ENCODE results near the gene TENT4A.

Gene TENT4A

DNA sequence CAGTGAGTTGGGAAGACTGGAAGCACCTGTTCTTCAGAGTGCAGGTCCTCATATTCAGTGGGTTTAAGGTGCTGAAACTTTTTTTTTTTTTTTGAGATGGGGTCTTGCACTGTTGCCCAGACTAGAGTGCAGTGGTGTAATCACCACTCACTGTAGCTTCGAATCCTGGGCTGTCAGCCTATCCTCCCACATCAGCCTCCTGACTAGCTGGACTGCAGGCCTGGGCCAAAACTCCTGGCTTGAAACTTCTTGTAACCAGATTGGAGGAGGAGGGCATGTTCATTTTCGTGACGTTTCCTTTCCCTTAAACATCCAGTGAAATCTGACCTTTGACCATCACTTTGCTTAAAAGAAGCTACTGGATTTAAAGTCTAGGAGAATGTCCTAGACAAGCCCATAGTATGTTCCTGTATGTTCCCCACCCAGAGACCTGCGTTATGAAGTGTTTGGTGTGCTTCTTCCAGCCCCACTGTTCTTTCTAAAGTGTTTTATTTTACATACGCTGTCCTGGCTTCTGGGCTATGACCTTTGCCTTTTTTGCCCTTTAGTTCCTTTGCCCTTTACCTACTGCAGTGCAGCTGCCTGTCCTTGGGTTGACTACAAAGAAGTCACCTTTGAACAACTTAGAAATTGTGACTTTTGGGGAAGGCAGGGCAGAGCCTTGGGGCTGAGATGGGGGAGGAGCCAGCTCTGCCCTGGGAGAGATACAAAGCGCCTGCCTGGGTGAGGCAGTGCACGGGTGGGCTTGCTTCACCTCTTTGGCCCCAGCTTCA lies 18.4 kb downstream of the TENT4A start:
- Histone ChIP-seq H3K4me1 (ENCODE audit: low read depth, poor library complexity, severe bottlenecking) (peaks cover 88% of the 10 kb centered on the region), H3K79me2 (ENCODE audit: insufficient read depth, low read depth) (peaks cover 90% of the 10 kb centered on the region), H3K4me2 (peak overlapping the region; percentile 85; the same call in 1 of the 2 replicates)

DNA sequence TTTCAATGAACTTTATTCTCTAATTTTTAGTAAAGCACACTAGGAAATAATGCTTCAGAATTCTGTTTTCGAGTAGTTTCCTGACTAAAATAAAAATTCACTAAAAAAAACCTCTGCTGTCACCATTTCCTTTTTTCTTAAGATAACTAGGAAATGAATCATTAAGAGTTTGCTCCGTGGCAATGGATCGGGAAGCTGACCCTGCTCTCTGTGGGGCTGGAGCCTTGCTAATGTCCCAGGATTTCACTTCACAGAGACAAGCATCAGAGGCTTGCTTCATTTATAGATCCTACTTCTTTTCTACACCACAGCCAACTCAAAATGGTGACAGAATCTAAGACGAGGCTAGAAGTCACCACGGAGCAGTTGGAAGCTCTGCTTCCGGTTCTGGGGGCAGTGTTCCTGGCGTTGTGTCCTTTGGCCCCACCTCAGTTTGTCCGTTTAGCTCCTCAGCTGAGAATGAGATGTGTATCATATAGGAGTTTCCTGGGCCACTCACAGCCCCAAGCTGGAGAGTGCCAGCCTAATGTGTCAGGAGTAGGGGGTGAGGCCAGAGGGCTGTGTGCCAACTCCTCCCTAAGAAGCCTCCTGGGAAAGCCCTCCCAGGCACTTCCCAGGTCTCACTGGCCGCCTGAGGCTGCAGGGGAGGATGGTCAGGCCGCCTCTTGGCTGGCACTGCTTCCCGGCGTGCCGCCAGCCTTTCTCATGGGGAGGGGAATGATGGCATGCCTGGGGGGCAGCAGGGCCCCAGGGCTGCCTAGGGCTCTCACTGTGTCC lies 19.6 kb downstream of the TENT4A start:
- H3K27me3 ChIP-seq (ENCODE audit: insufficient read depth, low read depth) = no peaks in the 10 kb centered on the region
- no peak overlapping the region for H3K9ac ChIP-seq
- H3K79me2 ChIP-seq (ENCODE audit: insufficient read depth, low read depth) = peaks cover 88% of the 10 kb centered on the region
- H3K4me3 ChIP-seq (IDR thresholded peaks at IDR 0.05; ENCODE audit: insufficient read depth, low read depth, low read length) = no peak overlapping the region
- peaks cover 12% of the 10 kb centered on the region; the same call in 1 of the 2 replicates for H4K20me1 ChIP-seq (ENCODE audit: insufficient read depth)
- H2AFZ ChIP-seq (ENCODE audit: low read depth) = no peak overlapping the region
- TF ChIP-seq, protein P1, sequence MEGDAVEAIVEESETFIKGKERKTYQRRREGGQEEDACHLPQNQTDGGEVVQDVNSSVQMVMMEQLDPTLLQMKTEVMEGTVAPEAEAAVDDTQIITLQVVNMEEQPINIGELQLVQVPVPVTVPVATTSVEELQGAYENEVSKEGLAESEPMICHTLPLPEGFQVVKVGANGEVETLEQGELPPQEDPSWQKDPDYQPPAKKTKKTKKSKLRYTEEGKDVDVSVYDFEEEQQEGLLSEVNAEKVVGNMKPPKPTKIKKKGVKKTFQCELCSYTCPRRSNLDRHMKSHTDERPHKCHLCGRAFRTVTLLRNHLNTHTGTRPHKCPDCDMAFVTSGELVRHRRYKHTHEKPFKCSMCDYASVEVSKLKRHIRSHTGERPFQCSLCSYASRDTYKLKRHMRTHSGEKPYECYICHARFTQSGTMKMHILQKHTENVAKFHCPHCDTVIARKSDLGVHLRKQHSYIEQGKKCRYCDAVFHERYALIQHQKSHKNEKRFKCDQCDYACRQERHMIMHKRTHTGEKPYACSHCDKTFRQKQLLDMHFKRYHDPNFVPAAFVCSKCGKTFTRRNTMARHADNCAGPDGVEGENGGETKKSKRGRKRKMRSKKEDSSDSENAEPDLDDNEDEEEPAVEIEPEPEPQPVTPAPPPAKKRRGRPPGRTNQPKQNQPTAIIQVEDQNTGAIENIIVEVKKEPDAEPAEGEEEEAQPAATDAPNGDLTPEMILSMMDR (conservative IDR thresholded peaks at IDR 0.05; ENCODE audit: low read depth, low read length) = no peak
- peaks cover 88% of the 10 kb centered on the region for H3K4me1 ChIP-seq (ENCODE audit: low read depth, poor library complexity, severe bottlenecking)
- H3K4me2 ChIP-seq = no peak overlapping the region
- H3K36me3 ChIP-seq (ENCODE audit: insufficient read depth) = no peaks in the 10 kb centered on the region
- H3K27ac ChIP-seq = no peak overlapping the region

More for the DNA sequence above, 18.4 kb downstream of the TENT4A start:
- TF ChIP-seq, protein P1 (conservative IDR thresholded peaks at IDR 0.05; ENCODE audit: low read depth, low read length) = no peak
- Histone ChIP-seq H3K27ac (no peak overlapping the region), H4K20me1 (ENCODE audit: insufficient read depth) (peaks cover 12% of the 10 kb centered on the region; the same call in 1 of the 2 replicates), H3K27me3 (ENCODE audit: insufficient read depth, low read depth) (no peaks in the 10 kb centered on the region), H2AFZ (ENCODE audit: low read depth) (no peak overlapping the region), H3K9ac (no peak overlapping the region), H3K36me3 (ENCODE audit: insufficient read depth) (no peaks in the 10 kb centered on the region), H3K4me3 (IDR thresholded peaks at IDR 0.05; ENCODE audit: insufficient read depth, low read depth, low read length) (no peak overlapping the region)

DNA sequence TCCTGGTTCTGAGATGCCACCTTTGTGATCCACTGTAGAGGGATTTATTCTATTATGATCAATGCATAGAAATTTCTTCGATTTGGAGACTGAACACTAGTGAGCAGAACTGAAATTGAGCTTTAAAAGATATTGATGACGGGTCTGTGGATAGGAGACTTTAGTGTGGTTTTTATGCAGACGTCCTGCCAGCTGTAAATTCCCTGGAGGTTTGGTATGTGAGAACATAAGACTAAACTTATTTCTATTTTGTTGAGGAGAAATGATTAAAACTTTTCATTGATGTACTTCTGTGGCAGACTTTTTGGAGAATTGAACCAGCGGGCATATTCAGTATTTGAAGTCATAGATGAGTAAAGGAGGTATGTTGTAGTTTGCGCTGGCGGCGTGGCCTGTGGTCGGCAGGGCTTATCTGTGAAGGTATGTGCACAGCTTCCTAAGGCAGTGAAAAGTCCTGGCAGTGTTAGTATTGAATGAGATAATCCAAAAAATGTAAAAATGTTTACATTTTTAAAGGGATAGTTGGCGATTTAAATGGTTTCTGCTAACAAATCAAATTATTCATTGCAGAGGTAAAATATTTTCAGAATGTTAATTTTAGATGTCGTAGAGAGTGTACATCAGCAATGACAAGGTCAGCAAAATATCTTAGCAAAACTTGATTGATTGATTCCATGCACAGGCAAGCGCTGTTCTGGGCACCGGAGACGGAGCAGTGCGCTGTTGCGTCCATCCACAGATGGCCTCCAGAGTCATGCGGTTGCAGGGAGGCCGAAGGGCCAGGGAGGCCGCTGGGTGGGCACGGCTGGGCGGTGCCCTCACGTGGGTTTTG lies 20.4 kb downstream of the TENT4A start:
- H3K27ac ChIP-seq = no peak overlapping the region
- peaks cover 88% of the 10 kb centered on the region for H3K79me2 ChIP-seq (ENCODE audit: insufficient read depth, low read depth)
- H3K9ac ChIP-seq = no peak overlapping the region
- TF ChIP-seq, protein P1 (conservative IDR thresholded peaks at IDR 0.05; ENCODE audit: low read depth, low read length) = no peak
- H3K4me2 ChIP-seq = no peak overlapping the region
- no peaks in the 10 kb centered on the region for H3K27me3 ChIP-seq (ENCODE audit: insufficient read depth, low read depth)
- peaks cover 88% of the 10 kb centered on the region for H3K4me1 ChIP-seq (ENCODE audit: low read depth, poor library complexity, severe bottlenecking)
- peaks cover 12% of the 10 kb centered on the region; the same call in 1 of the 2 replicates for H4K20me1 ChIP-seq (ENCODE audit: insufficient read depth)
- H2AFZ ChIP-seq (ENCODE audit: low read depth) = no peak overlapping the region
- no peak overlapping the region for H3K4me3 ChIP-seq (IDR thresholded peaks at IDR 0.05; ENCODE audit: insufficient read depth, low read depth, low read length)
- no peaks in the 10 kb centered on the region for H3K36me3 ChIP-seq (ENCODE audit: insufficient read depth)

DNA sequence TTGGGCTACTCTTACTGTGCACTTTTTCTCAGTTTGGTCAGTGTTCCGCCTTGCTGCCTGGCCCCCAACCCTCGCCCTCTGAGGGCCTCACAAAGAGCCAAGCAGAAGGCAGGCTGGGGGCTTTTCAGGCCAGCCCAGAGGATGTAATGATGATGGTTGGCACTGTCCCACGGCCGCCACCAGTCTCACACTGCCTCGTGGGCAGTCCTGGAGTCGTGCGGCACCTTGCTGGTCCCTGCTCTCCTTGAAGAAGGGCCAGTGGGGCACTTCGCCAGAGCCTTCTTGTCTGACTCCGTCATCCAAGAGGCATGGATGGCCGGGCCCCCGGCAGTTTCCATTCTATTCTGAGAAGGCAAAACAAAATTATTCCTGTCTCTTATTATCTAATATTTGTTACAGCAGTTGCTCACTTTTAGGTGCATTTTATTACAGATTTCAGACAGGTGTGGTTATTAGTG lies 21.0 kb downstream of the TENT4A start:
- H3K27ac ChIP-seq = no peak overlapping the region
- H4K20me1 ChIP-seq (ENCODE audit: insufficient read depth) = peaks cover 8% of the 10 kb centered on the region; the same call in 1 of the 2 replicates
- H3K9ac ChIP-seq = no peak overlapping the region
- no peak overlapping the region for H3K4me3 ChIP-seq (IDR thresholded peaks at IDR 0.05; ENCODE audit: insufficient read depth, low read depth, low read length)
- no peak overlapping the region for H3K4me2 ChIP-seq
- peaks cover 88% of the 10 kb centered on the region for H3K4me1 ChIP-seq (ENCODE audit: low read depth, poor library complexity, severe bottlenecking)
- H3K79me2 ChIP-seq (ENCODE audit: insufficient read depth, low read depth) = peaks cover 90% of the 10 kb centered on the region
- H3K36me3 ChIP-seq (ENCODE audit: insufficient read depth) = no peaks in the 10 kb centered on the region
- TF ChIP-seq, protein P1 (conservative IDR thresholded peaks at IDR 0.05; ENCODE audit: low read depth, low read length) = no peak
- no peaks in the 10 kb centered on the region for H3K27me3 ChIP-seq (ENCODE audit: insufficient read depth, low read depth)
- H2AFZ ChIP-seq (ENCODE audit: low read depth) = no peak overlapping the region
